Measurements from ENCODE around the gene SLC50A1.

The SLC50A1 gene

GRCh38 chr1:155185783-155186066 lies 50.1 kb downstream of the SLC50A1 start:
- no peak for TF ChIP-seq ZNF274 (IDR thresholded peaks at IDR 0.05; ENCODE audit: low read depth, low read length)
- H3K4me3 ChIP-seq (ENCODE audit: low read length), result no peak overlapping the region

GRCh38 chr1:155186067-155186793 lies 50.6 kb downstream of the SLC50A1 start:
- no peak overlapping the region for H3K4me3 ChIP-seq (ENCODE audit: low read length)
- TF ChIP-seq ZNF274 (IDR thresholded peaks at IDR 0.05; ENCODE audit: low read depth, low read length), result no peak

- no peak overlapping the region for H3K4me3 ChIP-seq (ENCODE audit: low read length)
- no peak for TF ChIP-seq ZNF274 (IDR thresholded peaks at IDR 0.05; ENCODE audit: low read depth, low read length)
Measured at GRCh38 chr1:155186794-155187455, 51.3 kb downstream of the SLC50A1 start.

- no peak for TF ChIP-seq ZNF274 (IDR thresholded peaks at IDR 0.05; ENCODE audit: low read depth, low read length)
- H3K4me3 ChIP-seq (ENCODE audit: low read length), result no peak overlapping the region
Measured at GRCh38 chr1:155187456-155187891, 51.8 kb downstream of the SLC50A1 start.

- H3K4me3 ChIP-seq (ENCODE audit: low read length), result no peak overlapping the region
- no peak for TF ChIP-seq ZNF274 (IDR thresholded peaks at IDR 0.05; ENCODE audit: low read depth, low read length)
Measured at GRCh38 chr1:155188268-155188667, 52.6 kb downstream of the SLC50A1 start.
